SJSA1 (cell line): ENCODE results near the gene PRPSAP1. TPM values are rescaled to one million over a fixed set of nuclear protein-coding genes. Genes with fewer than 3 reads are reported as not detected.
"Not testable (repeated sequence)": the region's sequence is repeated elsewhere in the genome, so short reads cannot be mapped to it uniquely, and the experiment has no call there.

Experiments
- DNase-seq, 2 experiments: peaks; one replicate each; pipeline ENCODE4 v3.0.0-alpha.2; 2015 to 2020; ENCODE audit warnings: low spot score in 2 of 2, low read depth in 1 of 2
- H3K27ac ChIP-seq: fragments of 250-450 bp; sonication (Bioruptor Pico); 2 replicates; pipeline ENCODE4 v1.5.1; 2020; ENCODE audit warnings: mild to moderate bottlenecking, moderate library complexity
- H3K27me3 ChIP-seq: fragments of 250-450 bp; sonication (Bioruptor Pico); replicated peaks from 2 replicates; pipeline ENCODE4 v1.5.1; 2020; ENCODE audit warnings: mild to moderate bottlenecking, moderate library complexity
- H3K36me3 ChIP-seq: fragments of 250-450 bp; sonication (Bioruptor Pico); 2 replicates; pipeline ENCODE4 v1.5.1; 2020; ENCODE audit warnings: mild to moderate bottlenecking
- H3K4me1 ChIP-seq: fragments of 250-450 bp; sonication (Bioruptor Pico); replicated peaks from 2 replicates; pipeline ENCODE4 v1.6.1; 2021; ENCODE audit warnings: mild to moderate bottlenecking
- H3K4me3 ChIP-seq: fragments of 250-450 bp; sonication (Bioruptor Pico); 2 replicates; pipeline ENCODE4 v1.5.1; 2020; ENCODE audit warnings: mild to moderate bottlenecking
- H3K9me3 ChIP-seq: fragments of 250-450 bp; sonication (Bioruptor Pico); replicated peaks from 2 replicates; pipeline ENCODE4 v1.5.1; 2020; ENCODE audit warnings: mild to moderate bottlenecking
- total RNA-seq: library from RNA; depleted of rRNA; stranded (reverse); fragments of >200 nt; shearing (Covaris generic); gene quantifications from 2 replicates; pipeline ENCODE4 v1.2.3, GENCODE V29; 2014

PRPSAP1 gene
- total RNA-seq, 1 experiment from 2014 or later, result 65.4 TPM

GRCh38 chr17:76309461-76309860 is 44.3 kb downstream of the PRPSAP1 start:
- H3K27me3 ChIP-seq, result no peaks in the 10 kb centered on the region
- peaks cover 62% of the 10 kb centered on the region for H3K36me3 ChIP-seq
- H3K4me1 ChIP-seq, result no peaks in the 10 kb centered on the region
- DNase-seq, result no peak
- H3K4me3 ChIP-seq, result no peak overlapping the region
- H3K9me3 ChIP-seq, result no peaks in the 10 kb centered on the region
- H3K27ac ChIP-seq, result no peak overlapping the region

GRCh38 chr17:76307966-76308338 is 45.8 kb downstream of the PRPSAP1 start, which contains the start of gene QRICH2:
Gene QRICH2 (minus strand): TSS chr17:76308276. CDS start chr17:76307998, 278 bp downstream.
- Histone ChIP-seq H3K4me1 (no peaks in the 10 kb centered on the region), H3K9me3 (no peaks in the 10 kb centered on the region), H3K36me3 (peaks cover 50% of the 10 kb centered on the region), H3K27ac (no peak within 1 kb of the TSS), H3K4me3 (no peak within 1 kb of the TSS), H3K27me3 (no peaks in the 10 kb centered on the region)
- DNase-seq, result no peak

GRCh38 chr17:76307299-76307965 is 46.3 kb downstream of the PRPSAP1 start:
- Histone ChIP-seq H3K4me1 (no peaks in the 10 kb centered on the region), H3K4me3 (no peak overlapping the region), H3K27ac (no peak overlapping the region), H3K9me3 (no peaks in the 10 kb centered on the region), H3K36me3 (peaks cover 45% of the 10 kb centered on the region), H3K27me3 (no peaks in the 10 kb centered on the region)
- DNase-seq, result no peak

- not testable (repeated sequence) for DNase-seq
- H3K36me3 ChIP-seq, result peaks cover 22% of the 10 kb centered on the region
These were observed 48.6 kb downstream of the PRPSAP1 start for GRCh38 chr17:76305135-76305454.

GRCh38 chr17:76304226-76305134 is 49.2 kb downstream of the PRPSAP1 start:
- DNase-seq, result no peak
- Histone ChIP-seq H3K27me3 (no peaks in the 10 kb centered on the region), H3K4me1 (no peaks in the 10 kb centered on the region), H3K27ac (no peak overlapping the region), H3K4me3 (no peak overlapping the region), H3K36me3 (peaks cover 19% of the 10 kb centered on the region), H3K9me3 (no peaks in the 10 kb centered on the region)

More at GRCh38 chr17:76305135-76305454, 48.6 kb downstream of the PRPSAP1 start:
- H3K9me3 ChIP-seq, H3K27me3 ChIP-seq, H3K27ac ChIP-seq, H3K4me3 ChIP-seq, H3K4me1 ChIP-seq: not testable (repeated sequence)

DNA sequence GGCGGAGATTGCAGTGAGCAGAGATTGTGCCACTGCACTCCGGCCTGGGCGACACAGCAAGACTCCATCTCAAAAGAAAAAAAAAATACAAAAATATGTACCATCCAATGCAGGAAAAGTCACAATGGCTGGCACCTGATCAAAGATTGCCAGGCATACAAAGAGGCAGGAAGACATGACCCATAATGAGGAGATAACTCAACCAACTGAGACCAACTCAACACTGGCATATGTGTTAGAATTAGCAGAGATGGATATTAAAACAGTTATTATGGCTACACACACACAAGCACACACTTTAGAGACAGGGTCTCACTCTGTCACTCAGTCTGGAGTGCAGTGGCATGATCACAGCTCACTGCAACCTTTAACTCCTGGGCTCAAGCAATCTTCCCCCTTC is 56.3 kb downstream of the PRPSAP1 start:
- Histone ChIP-seq H3K27ac (no peak overlapping the region), H3K36me3 (peaks cover 17% of the 10 kb centered on the region), H3K4me1 (no peaks in the 10 kb centered on the region), H3K27me3 (no peaks in the 10 kb centered on the region), H3K4me3 (no peak overlapping the region), H3K9me3 (no peaks in the 10 kb centered on the region)
- no peak for DNase-seq

GRCh38 chr17:76296889-76297288 is 56.8 kb downstream of the PRPSAP1 start:
- Histone ChIP-seq H3K36me3 (peaks cover 18% of the 10 kb centered on the region), H3K9me3 (no peaks in the 10 kb centered on the region), H3K4me1 (no peaks in the 10 kb centered on the region), H3K4me3 (no peak overlapping the region), H3K27me3 (no peaks in the 10 kb centered on the region), H3K27ac (no peak overlapping the region)
- no peak for DNase-seq

- H3K9me3 ChIP-seq, result no peaks in the 10 kb centered on the region
- no peak for DNase-seq
- H3K4me1 ChIP-seq, result no peaks in the 10 kb centered on the region
- H3K27me3 ChIP-seq, result no peaks in the 10 kb centered on the region
- H3K4me3 ChIP-seq, result no peak overlapping the region
- no peak overlapping the region for H3K27ac ChIP-seq
- H3K36me3 ChIP-seq, result peaks cover 24% of the 10 kb centered on the region
These were observed 57.5 kb downstream of the PRPSAP1 start for GRCh38 chr17:76296186-76296585.

DNA sequence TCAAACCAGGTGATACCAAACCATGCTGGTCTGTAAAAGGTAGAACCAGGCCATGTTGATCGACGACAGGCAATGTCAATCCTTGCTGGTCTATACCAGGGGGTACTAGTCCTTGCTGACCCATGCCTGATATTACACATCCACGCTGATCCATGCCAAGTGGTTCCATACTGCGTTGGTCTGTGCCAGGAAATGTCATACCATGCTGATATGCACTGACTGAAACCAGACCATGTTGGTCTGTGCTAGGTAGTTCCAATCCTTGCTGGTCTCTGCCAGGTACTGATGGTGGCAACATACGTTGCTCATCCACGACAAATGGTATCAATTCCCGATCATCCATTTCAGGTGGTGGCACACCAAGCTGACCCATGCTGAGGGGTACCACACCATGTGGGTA is 60.6 kb downstream of the PRPSAP1 start:
- no peak for DNase-seq
- H3K27ac ChIP-seq, result no peak overlapping the region
- H3K27me3 ChIP-seq, result no peaks in the 10 kb centered on the region
- H3K36me3 ChIP-seq, result peaks cover 36% of the 10 kb centered on the region
- H3K4me3 ChIP-seq, result no peak overlapping the region
- H3K9me3 ChIP-seq, result no peaks in the 10 kb centered on the region
- H3K4me1 ChIP-seq, result no peaks in the 10 kb centered on the region

DNA sequence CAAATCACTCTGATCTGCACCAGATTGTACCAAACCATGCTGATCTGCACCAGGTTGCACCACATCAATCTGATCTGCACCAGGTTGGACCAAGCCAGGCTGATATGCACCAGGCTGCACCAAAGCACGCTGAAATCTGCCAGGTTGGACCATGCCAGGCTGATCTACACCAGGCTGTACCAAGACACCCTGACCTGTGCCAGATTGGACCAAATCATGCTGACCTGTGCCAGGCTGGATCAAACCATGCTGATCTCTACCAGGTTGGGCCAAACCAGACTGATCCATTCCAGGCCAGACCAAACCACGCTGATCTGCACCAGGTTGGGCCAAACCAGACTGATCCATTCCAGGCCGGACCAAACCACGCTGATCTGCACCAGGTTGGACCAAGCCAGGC is 61.1 kb downstream of the PRPSAP1 start:
- Histone ChIP-seq H3K9me3 (no peaks in the 10 kb centered on the region), H3K4me3 (no peak overlapping the region), H3K27me3 (no peaks in the 10 kb centered on the region), H3K27ac (no peak overlapping the region), H3K4me1 (no peaks in the 10 kb centered on the region), H3K36me3 (peaks cover 36% of the 10 kb centered on the region)
- no peak for DNase-seq

DNA sequence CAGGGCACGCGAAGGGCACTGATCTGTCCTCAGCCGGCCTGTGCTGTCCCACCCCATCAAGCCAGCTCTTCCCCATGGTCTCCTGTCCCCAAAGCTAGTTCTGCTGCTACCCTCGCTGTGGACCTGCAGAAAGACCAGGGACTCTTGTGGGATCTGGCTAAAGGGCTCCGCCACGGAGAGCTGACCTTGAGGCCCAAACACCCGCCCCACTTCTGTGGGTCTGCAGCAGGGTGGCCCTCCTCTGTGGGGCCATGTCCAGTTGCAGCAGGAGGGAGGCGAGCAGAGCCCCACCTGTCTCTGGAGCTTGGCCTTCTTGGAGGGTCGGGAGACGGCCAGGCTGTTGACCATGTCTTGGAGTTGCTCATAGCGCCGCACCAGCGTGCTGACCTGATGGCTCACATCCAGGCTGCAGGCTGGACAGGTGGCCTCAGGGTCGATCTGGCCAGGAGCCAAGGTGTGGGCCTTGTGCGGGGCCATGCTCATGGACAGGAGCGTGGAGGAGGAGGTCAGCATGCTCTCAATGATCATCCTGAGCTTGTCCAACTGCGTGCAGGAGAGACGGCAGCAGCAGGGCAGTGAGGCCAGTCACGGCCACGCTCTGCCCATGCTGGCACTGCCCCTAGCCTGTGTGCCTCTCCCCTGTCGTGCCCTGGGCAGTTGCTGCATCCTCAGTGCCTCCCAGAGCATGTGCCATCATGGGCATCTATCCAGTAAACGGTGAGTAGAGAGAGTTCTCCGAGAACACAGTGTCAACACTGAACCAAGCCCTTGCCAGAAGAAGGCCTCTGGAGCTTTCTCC is 71.9 kb downstream of the PRPSAP1 start:
- no peaks in the 10 kb centered on the region for H3K27me3 ChIP-seq
- H3K36me3 ChIP-seq, result peaks cover 22% of the 10 kb centered on the region
- H3K9me3 ChIP-seq, result no peaks in the 10 kb centered on the region
- no peak for DNase-seq
- no peak overlapping the region for H3K27ac ChIP-seq
- peaks cover 7% of the 10 kb centered on the region for H3K4me1 ChIP-seq
- H3K4me3 ChIP-seq, result no peak overlapping the region

GRCh38 chr17:76280650-76281049 is 73.1 kb downstream of the PRPSAP1 start:
- Histone ChIP-seq H3K4me3 (no peak overlapping the region), H3K9me3 (no peaks in the 10 kb centered on the region), H3K27me3 (no peaks in the 10 kb centered on the region), H3K27ac (no peak overlapping the region), H3K36me3 (peaks cover 18% of the 10 kb centered on the region), H3K4me1 (peaks cover 8% of the 10 kb centered on the region)
- DNase-seq, result no peak

DNA sequence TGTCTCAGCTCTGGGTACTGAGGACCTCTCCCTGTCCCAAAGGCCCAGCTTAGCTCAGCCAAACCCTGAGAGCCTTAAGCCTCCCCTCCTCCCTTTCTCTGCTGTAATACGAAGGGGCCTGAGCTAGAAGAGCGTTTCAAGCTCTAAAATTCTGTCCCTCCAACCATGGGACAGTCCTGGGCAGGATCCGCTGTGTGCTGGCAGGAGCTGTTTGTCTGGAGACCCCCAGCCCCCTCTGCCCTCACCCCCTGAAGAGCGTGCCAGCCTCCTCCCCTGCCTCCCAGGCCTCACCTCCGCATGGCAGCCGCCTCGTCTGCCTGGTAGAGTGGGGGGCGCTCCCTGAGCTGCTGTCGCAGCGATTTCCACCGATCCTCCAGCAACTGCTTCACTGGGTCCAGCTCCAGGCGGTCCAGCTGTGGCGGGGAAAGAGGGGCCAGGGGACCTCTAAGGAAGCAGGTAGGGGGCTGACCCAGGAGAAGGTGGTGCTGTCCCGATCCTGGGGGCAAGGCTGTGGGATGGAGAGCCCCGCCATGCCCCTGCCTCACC is 73.9 kb downstream of the PRPSAP1 start:
- Histone ChIP-seq H3K4me1 (peaks cover 8% of the 10 kb centered on the region), H3K4me3 (no peak overlapping the region), H3K9me3 (no peaks in the 10 kb centered on the region), H3K36me3 (peaks cover 27% of the 10 kb centered on the region), H3K27me3 (no peaks in the 10 kb centered on the region), H3K27ac (no peak overlapping the region)
- DNase-seq, result no peak
